Measurements from ENCODE around the gene CLDN22. TPM values are rescaled to one million over a fixed set of nuclear protein-coding genes. Genes with fewer than 3 reads are reported as not detected.

Gene CLDN22
- total RNA-seq, 5 donors from 2014 or later (not counting 1 experiment from before 2014, with no cell fraction given): not detected

DNA sequence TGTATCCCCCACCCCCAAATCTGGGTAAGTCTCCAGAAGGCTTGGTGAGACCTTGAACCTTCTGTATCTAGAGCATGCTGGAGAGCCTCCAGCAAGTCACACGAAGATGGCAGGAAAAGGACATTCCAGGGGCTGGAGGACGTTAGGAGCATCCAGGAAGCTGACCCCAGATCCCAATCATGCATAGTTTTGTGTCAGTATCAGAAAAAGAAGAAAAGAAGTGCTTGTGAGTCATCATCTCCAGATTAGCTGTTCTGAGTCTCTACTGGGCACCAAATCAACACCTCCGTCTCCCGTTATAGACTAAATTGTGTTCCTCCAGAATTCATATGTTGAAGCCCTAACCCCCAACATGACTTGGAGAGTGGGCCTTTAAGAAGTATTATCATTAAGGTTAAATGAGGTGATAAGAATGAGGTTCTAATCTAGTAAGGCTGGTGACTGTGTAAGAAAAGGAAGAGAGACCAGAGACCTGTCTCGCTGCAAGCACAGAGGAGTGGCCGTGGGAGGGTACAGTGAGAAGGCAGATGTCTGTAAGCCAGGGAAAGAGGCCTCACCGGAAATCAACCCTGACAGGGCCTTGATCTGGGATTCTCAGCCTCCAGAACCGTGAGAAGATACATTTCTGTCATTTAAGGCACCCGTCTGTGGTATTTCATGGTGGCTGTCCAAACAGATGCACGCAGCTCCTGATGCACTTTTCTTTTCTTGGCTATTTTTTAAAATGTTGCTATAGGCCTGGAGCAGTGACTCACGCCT, 40.3 kb upstream of the CLDN22 start:
- peaks cover 0 to 9% of the 10 kb centered on the region in 2 experiments for H3K27me3 ChIP-seq (replicated peaks in 1 of 2; ENCODE audit: control insufficient read depth in 2 of 2, extremely low read depth in 1 of 2, insufficient read depth in 2 of 2, low read length in 1 of 2)
- ChIA-PET POLR2A (interaction anchor here in 1 of 2 donors (0.6 kb wide), 1 partner anchor 13 kb away, joined by 3 read pairs; no protein-coding TSS in a partner anchor), CTCF (interaction anchor here in 1 of 2 donors (0.6 kb wide), 1 partner anchor 11 kb away, joined by 3 read pairs; no protein-coding TSS in a partner anchor)
- no peak overlapping the region for H3K27ac ChIP-seq (ENCODE audit: low read length)
- H3K4me1 ChIP-seq (ENCODE audit: control insufficient read depth in 1 of 2, extremely low read depth in 1 of 2, insufficient read depth in 2 of 2, low read length in 2 of 2): no peaks in the 10 kb centered on the region
- no peak for ATAC-seq (replicated peaks in 1 of 4)
- Mint-ChIP-seq H3K36me3 (no peaks in the 10 kb centered on the region), H3K4me1 (no peaks in the 10 kb centered on the region), H3K27me3 (peaks cover 3 to 6% of the 10 kb centered on the region in 2 donors), H3K9me3 (no peaks in the 10 kb centered on the region), H3K4me3 (no peak overlapping the region), H3K27ac (no peak overlapping the region)
- H3K4me3 ChIP-seq (ENCODE audit: control insufficient read depth in 1 of 2, extremely low read depth in 1 of 2, low read length in 1 of 2): no peak overlapping the region
- 61% methylated on average over 7 of the region's 11 CpGs for WGBS (ENCODE audit: insufficient coverage)
- H3K36me3 ChIP-seq (ENCODE audit: control insufficient read depth in 2 of 2, extremely low read depth in 1 of 2, insufficient read depth in 1 of 2, low read length in 1 of 2): no peaks in the 10 kb centered on the region
- no peaks in the 10 kb centered on the region for H3K9me3 ChIP-seq
- DNase-seq: no peak

DNA sequence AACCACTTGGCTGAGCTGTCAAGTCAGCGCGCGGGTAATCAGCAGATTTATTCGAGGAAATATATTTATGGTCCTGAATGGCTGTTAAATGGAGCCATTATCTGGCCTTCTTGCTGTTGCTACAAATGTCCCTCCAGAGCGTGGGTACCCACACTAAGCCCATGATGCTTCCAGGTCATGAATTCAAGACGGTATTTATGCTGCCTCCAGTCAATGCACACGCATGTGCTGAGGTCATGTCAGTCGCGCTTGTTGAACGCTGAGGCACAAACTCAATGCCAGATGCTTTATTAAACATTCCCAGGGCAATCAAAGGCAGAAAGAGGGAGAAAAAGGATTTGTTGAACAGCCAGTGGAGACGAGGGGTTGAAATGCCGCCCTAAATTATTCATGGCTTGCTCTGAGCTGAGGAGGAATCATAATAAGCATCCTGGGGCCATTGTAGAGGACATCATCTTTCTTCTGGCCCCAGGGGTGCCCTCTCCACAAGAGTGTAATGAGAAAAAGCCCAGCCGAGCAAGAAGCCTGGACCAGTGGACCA, 38.2 kb upstream of the CLDN22 start:
- 85% methylated on average over 12 of the region's 13 CpGs for WGBS (ENCODE audit: insufficient coverage)
- Histone ChIP-seq H3K36me3 (ENCODE audit: control insufficient read depth in 2 of 2, extremely low read depth in 1 of 2, insufficient read depth in 1 of 2, low read length in 1 of 2) (no peaks in the 10 kb centered on the region), H3K4me1 (ENCODE audit: control insufficient read depth in 1 of 2, extremely low read depth in 1 of 2, insufficient read depth in 2 of 2, low read length in 2 of 2) (no peaks in the 10 kb centered on the region), H3K27me3 (replicated peaks in 1 of 2; ENCODE audit: control insufficient read depth in 2 of 2, extremely low read depth in 1 of 2, insufficient read depth in 2 of 2, low read length in 1 of 2) (peaks cover 0 to 9% of the 10 kb centered on the region in 2 experiments), H3K27ac (ENCODE audit: low read length) (no peak overlapping the region), H3K9me3 (no peaks in the 10 kb centered on the region), H3K4me3 (ENCODE audit: control insufficient read depth in 1 of 2, extremely low read depth in 1 of 2, low read length in 1 of 2) (no peak overlapping the region)
- H3K27me3 Mint-ChIP-seq: peaks cover 3 to 6% of the 10 kb centered on the region in 2 donors
- POLR2A ChIA-PET: no interaction called here
- H3K4me3 Mint-ChIP-seq: no peak overlapping the region
- no peak overlapping the region for H3K27ac Mint-ChIP-seq
- H3K36me3 Mint-ChIP-seq: no peaks in the 10 kb centered on the region
- CTCF ChIA-PET: no interaction called here
- DNase-seq (no peak), ATAC-seq (replicated peaks in 1 of 4) (no peak)
- no peaks in the 10 kb centered on the region for H3K9me3 Mint-ChIP-seq
- no peaks in the 10 kb centered on the region for H3K4me1 Mint-ChIP-seq

GRCh38 chr4:183356931-183357675, 37.0 kb upstream of the CLDN22 start:
- Histone ChIP-seq H3K36me3 (ENCODE audit: control insufficient read depth in 2 of 2, extremely low read depth in 1 of 2, insufficient read depth in 1 of 2, low read length in 1 of 2) (no peaks in the 10 kb centered on the region), H3K27ac (ENCODE audit: low read length) (no peak overlapping the region), H3K27me3 (replicated peaks in 1 of 2; ENCODE audit: control insufficient read depth in 2 of 2, extremely low read depth in 1 of 2, insufficient read depth in 2 of 2, low read length in 1 of 2) (peaks cover 0 to 9% of the 10 kb centered on the region in 2 experiments), H3K4me1 (ENCODE audit: control insufficient read depth in 1 of 2, extremely low read depth in 1 of 2, insufficient read depth in 2 of 2, low read length in 2 of 2) (no peaks in the 10 kb centered on the region), H3K4me3 (ENCODE audit: control insufficient read depth in 1 of 2, extremely low read depth in 1 of 2, low read length in 1 of 2) (no peak overlapping the region), H3K9me3 (no peaks in the 10 kb centered on the region)
- peaks cover 3 to 6% of the 10 kb centered on the region in 2 donors for H3K27me3 Mint-ChIP-seq
- H3K4me3 Mint-ChIP-seq: no peak overlapping the region
- no peaks in the 10 kb centered on the region for H3K36me3 Mint-ChIP-seq
- WGBS (ENCODE audit: insufficient coverage): 82% methylated on average over 12 of the region's 20 CpGs
- DNase-seq (no peak), ATAC-seq (replicated peaks in 1 of 4) (no peak)
- CTCF ChIA-PET: no interaction called here
- no peaks in the 10 kb centered on the region for H3K4me1 Mint-ChIP-seq
- POLR2A ChIA-PET: no interaction called here
- H3K9me3 Mint-ChIP-seq: no peaks in the 10 kb centered on the region
- H3K27ac Mint-ChIP-seq: no peak overlapping the region

DNA sequence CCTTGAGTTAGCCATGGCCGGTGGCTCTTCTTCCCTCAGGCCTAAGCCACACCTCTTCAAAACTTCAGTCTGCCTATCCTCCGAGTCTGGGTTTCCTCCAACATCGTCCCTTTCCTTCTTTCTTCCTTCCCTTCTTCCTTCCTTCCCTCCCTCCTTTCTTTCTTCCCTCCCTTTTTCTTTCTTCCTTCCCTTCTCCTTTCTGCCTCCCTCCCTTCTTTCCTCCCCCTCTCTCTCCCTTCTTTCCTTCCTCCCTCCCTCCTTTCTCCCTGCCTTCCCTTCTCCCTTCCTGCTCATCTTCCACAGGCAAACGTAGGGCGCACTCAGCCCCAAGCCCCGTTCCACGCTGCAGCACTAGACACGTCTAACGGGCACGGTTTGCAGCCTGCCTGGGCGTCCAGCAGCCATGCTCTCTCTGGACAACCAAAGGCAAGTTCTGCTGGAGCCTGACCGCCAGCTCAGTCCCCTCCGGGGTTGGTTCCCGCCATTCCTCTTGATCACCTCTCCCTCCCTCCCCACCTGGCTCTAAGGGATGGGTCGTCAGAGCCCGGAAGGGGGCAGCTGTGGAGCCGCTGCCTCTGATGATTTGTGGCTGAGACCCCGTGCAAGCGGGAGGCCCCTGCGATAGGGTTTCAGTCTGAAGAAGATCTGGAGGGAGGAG, 36.2 kb upstream of the CLDN22 start:
- H3K27ac Mint-ChIP-seq: no peak overlapping the region
- CTCF ChIA-PET: no interaction called here
- H3K9me3 ChIP-seq: no peaks in the 10 kb centered on the region

DNA sequence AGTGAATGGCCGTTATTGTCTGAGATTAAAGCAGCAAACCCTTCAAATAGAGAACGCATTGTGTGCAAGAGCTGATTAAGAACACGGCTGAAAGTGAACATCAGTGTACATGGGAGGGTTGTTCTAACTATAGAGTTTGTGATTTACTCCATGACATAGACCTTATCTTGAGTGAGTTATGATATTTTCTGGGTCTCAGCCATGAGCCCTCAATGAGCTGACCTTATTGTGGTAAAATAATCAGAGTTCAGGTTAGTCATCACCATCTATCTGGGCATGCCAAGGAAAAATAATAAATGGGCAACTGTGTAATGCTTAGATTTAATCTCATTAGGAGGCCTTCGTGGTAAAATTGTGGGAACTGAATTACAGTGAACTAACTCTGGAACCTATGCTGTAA, 35.3 kb upstream of the CLDN22 start:
- peaks cover 0 to 1% (median 0%) of the 10 kb centered on the region in 3 donors for H3K4me1 Mint-ChIP-seq
- 88% methylated on average over 2 of the region's 4 CpGs for WGBS (ENCODE audit: insufficient coverage)
- no peaks in the 10 kb centered on the region for H3K9me3 Mint-ChIP-seq
- no peak overlapping the region for H3K4me3 ChIP-seq (ENCODE audit: control insufficient read depth in 1 of 2, extremely low read depth in 1 of 2, low read length in 1 of 2)
- H3K4me1 ChIP-seq (ENCODE audit: control insufficient read depth in 1 of 2, extremely low read depth in 1 of 2, insufficient read depth in 2 of 2, low read length in 2 of 2): no peaks in the 10 kb centered on the region
- CTCF ChIA-PET: no interaction called here
- DNase-seq: no peak
- no peak overlapping the region for H3K4me3 Mint-ChIP-seq
- no peaks in the 10 kb centered on the region for H3K36me3 ChIP-seq (ENCODE audit: control insufficient read depth in 2 of 2, extremely low read depth in 1 of 2, insufficient read depth in 1 of 2, low read length in 1 of 2)
- no peaks in the 10 kb centered on the region for H3K36me3 Mint-ChIP-seq
- H3K9me3 ChIP-seq: no peaks in the 10 kb centered on the region
- POLR2A ChIA-PET: no interaction called here
- H3K27me3 ChIP-seq (replicated peaks in 1 of 2; ENCODE audit: control insufficient read depth in 2 of 2, extremely low read depth in 1 of 2, insufficient read depth in 2 of 2, low read length in 1 of 2): peaks cover 0 to 17% of the 10 kb centered on the region in 2 experiments
- no peak overlapping the region for H3K27ac ChIP-seq (ENCODE audit: low read length)
- peaks cover 13 to 15% of the 10 kb centered on the region in 2 donors for H3K27me3 Mint-ChIP-seq
- no peak for ATAC-seq (replicated peaks in 1 of 4)
- H3K27ac Mint-ChIP-seq: no peak overlapping the region

More for the DNA sequence above, 36.2 kb upstream of the CLDN22 start:
- 91% methylated on average over 14 of the region's 20 CpGs for WGBS (ENCODE audit: insufficient coverage)
- H3K9me3 Mint-ChIP-seq: no peaks in the 10 kb centered on the region
- H3K4me1 Mint-ChIP-seq: no peaks in the 10 kb centered on the region
- no peak for DNase-seq
- peaks cover 7 to 9% of the 10 kb centered on the region in 2 donors for H3K27me3 Mint-ChIP-seq
- Histone ChIP-seq H3K36me3 (ENCODE audit: control insufficient read depth in 2 of 2, extremely low read depth in 1 of 2, insufficient read depth in 1 of 2, low read length in 1 of 2) (no peaks in the 10 kb centered on the region), H3K4me3 (ENCODE audit: control insufficient read depth in 1 of 2, extremely low read depth in 1 of 2, low read length in 1 of 2) (no peak overlapping the region), H3K27ac (ENCODE audit: low read length) (no peak overlapping the region), H3K27me3 (replicated peaks in 1 of 2; ENCODE audit: control insufficient read depth in 2 of 2, extremely low read depth in 1 of 2, insufficient read depth in 2 of 2, low read length in 1 of 2) (peaks cover 0 to 9% of the 10 kb centered on the region in 2 experiments), H3K4me1 (ENCODE audit: control insufficient read depth in 1 of 2, extremely low read depth in 1 of 2, insufficient read depth in 2 of 2, low read length in 2 of 2) (no peaks in the 10 kb centered on the region)
- H3K4me3 Mint-ChIP-seq: no peak overlapping the region
- ATAC-seq (replicated peaks in 1 of 4): no peak
- POLR2A ChIA-PET: no interaction called here
- H3K36me3 Mint-ChIP-seq: no peaks in the 10 kb centered on the region

- ChIA-PET POLR2A (no interaction called here), CTCF (no interaction called here)
- peaks cover 16 to 18% of the 10 kb centered on the region in 2 donors for H3K27me3 Mint-ChIP-seq
- no peak for DNase-seq
- H3K9me3 Mint-ChIP-seq: no peaks in the 10 kb centered on the region
- whole genome bisulfite sequencing (ENCODE audit: insufficient coverage): 82% methylated on average over 4 of the region's 9 CpGs
- H3K4me1 Mint-ChIP-seq: peaks cover 0 to 6% (median 1%) of the 10 kb centered on the region in 3 donors
- Histone ChIP-seq H3K4me3 (ENCODE audit: control insufficient read depth in 1 of 2, extremely low read depth in 1 of 2, low read length in 1 of 2) (no peak overlapping the region), H3K9me3 (no peaks in the 10 kb centered on the region), H3K4me1 (ENCODE audit: control insufficient read depth in 1 of 2, extremely low read depth in 1 of 2, insufficient read depth in 2 of 2, low read length in 2 of 2) (no peaks in the 10 kb centered on the region), H3K27ac (ENCODE audit: low read length) (no peak overlapping the region), H3K27me3 (replicated peaks in 1 of 2; ENCODE audit: control insufficient read depth in 2 of 2, extremely low read depth in 1 of 2, insufficient read depth in 2 of 2, low read length in 1 of 2) (peaks cover 0 to 20% of the 10 kb centered on the region in 2 experiments), H3K36me3 (ENCODE audit: control insufficient read depth in 2 of 2, extremely low read depth in 1 of 2, insufficient read depth in 1 of 2, low read length in 1 of 2) (no peaks in the 10 kb centered on the region)
- H3K4me3 Mint-ChIP-seq: no peak overlapping the region
- no peaks in the 10 kb centered on the region for H3K36me3 Mint-ChIP-seq
- no peak for ATAC-seq (replicated peaks in 1 of 4)
- no peak overlapping the region for H3K27ac Mint-ChIP-seq
Measured at GRCh38 chr4:183354219-183354618, 34.1 kb upstream of the CLDN22 start.
